Stimulated activated CD4-positive, alpha-beta T cell treated with anti-CD3 and anti-CD28 coated beads, Interleukin-2, amount 100 ng/mL, for 48 hours (primary cell): ENCODE data around the gene ACP2.

ENCODE experiments used
- DNase-seq, 2 donors: peaks; one replicate each; pipeline ENCODE4 v3.0.0-alpha.2; 2020

Gene ACP2

GRCh38 chr11:47268448-47269001 lies 19.9 kb upstream of the ACP2 start:
- DNase-seq: no peak

- DNase-seq: no peak
These were observed 19.3 kb upstream of the ACP2 start for GRCh38 chr11:47267876-47268275.

GRCh38 chr11:47264521-47264920 lies 15.9 kb upstream of the ACP2 start:
- DNase-seq: no peak

GRCh38 chr11:47264119-47264518 lies 15.5 kb upstream of the ACP2 start:
- DNase-seq: no peak

- no peak for DNase-seq
These were observed 12.7 kb upstream of the ACP2 start for GRCh38 chr11:47261291-47261800.

GRCh38 chr11:47260366-47260765 lies 11.8 kb upstream of the ACP2 start:
- no peak for DNase-seq

- peak; percentile 36 to 41 for DNase-seq
These were observed 10.8 kb upstream of the ACP2 start for GRCh38 chr11:47259232-47259977.

GRCh38 chr11:47258317-47258902 lies 9.8 kb upstream of the ACP2 start:
- DNase-seq: no peak

GRCh38 chr11:47257517-47258316 lies 9.1 kb upstream of the ACP2 start, which contains the start of gene NR1H3:
Gene NR1H3, plus strand, starts transcription at chr11:47257996. Its CDS starts 1,221 bp downstream, at chr11:47259217.
- no peak for DNase-seq

- no peak for DNase-seq
These were observed 8.5 kb upstream of the ACP2 start for GRCh38 chr11:47257177-47257516.

- no peak for DNase-seq
These were observed 7.8 kb upstream of the ACP2 start for GRCh38 chr11:47256374-47256773.

GRCh38 chr11:47254386-47254785 lies 5.8 kb upstream of the ACP2 start:
- DNase-seq: no peak

- no peak for DNase-seq
These were observed 5.0 kb upstream of the ACP2 start for GRCh38 chr11:47253660-47254059.

GRCh38 chr11:47251751-47252150 lies 3.1 kb upstream of the ACP2 start:
- no peak for DNase-seq

GRCh38 chr11:47249378-47249715 lies 733 bp upstream of the ACP2 start:
- no peak for DNase-seq

GRCh38 chr11:47248304-47248663 lies 330 bp downstream of the ACP2 start:
- no peak for DNase-seq

GRCh38 chr11:47247502-47247901 lies 1.1 kb downstream of the ACP2 start:
- no peak for DNase-seq

- DNase-seq: no peak
These were observed 2.8 kb downstream of the ACP2 start for GRCh38 chr11:47245611-47246357.

GRCh38 chr11:47244448-47245350 lies 3.9 kb downstream of the ACP2 start:
- DNase-seq: no peak

GRCh38 chr11:47243454-47243853 lies 5.2 kb downstream of the ACP2 start:
- no peak for DNase-seq

GRCh38 chr11:47242596-47243192 lies 5.9 kb downstream of the ACP2 start:
- no peak for DNase-seq
